GM21576 (cell line): Measurements from ENCODE around the gene PTPN2.

Source experiments
- ATAC-seq: cut with Tn5 transposase; IDR thresholded peaks from one replicate; pipeline ENCODE4 v1.9.1; 2021; ENCODE audit warnings: mild to moderate bottlenecking, moderate library complexity; ENCODE audit not compliant: unreplicated experiment

The PTPN2 gene

DNA sequence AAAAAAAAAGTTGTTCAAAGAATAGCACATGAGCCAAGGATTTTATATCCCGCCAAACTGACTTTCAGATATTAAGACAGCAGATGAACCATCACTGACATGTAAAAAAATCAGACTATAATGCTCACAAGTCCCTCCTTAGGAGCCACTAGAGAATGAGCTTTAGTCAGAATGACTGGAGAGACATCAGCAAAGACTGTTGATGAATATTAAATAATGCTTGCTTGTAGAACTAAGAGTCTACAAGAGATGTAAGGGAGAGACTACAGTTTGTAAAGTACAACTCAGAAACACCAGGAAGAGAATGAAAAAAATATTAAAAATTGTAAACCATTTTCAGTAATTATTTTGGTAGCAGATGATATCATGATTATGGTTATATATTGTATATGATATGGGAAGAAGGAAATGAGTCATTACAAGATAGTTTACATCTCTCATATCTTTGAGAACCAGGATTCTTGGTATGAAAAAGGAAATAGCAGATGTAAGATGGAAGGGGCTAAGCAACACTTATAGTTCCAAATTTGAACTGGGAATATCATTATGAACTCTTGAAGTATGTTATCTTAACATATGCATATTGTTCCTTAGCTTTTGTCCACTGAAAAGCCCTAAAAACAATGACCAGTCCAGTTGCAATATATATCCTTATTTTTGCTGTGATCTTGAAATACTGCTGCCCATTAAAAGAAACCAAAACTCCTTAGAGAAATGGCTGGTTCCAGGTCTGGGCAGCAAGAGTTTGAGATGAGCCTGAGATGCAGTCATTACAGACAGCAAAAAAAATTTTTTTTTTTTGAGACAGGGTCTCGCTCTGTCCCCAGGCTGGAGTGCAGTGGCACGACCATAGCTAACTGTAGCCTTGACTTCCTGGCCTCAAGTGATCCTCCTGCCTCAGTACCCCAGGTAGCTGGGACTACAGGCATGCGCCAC is 55.7 kb downstream of the PTPN2 start:
- ATAC-seq, result no peak

GRCh38 chr18:12827588-12827987 is 56.4 kb downstream of the PTPN2 start:
- no peak for ATAC-seq

DNA sequence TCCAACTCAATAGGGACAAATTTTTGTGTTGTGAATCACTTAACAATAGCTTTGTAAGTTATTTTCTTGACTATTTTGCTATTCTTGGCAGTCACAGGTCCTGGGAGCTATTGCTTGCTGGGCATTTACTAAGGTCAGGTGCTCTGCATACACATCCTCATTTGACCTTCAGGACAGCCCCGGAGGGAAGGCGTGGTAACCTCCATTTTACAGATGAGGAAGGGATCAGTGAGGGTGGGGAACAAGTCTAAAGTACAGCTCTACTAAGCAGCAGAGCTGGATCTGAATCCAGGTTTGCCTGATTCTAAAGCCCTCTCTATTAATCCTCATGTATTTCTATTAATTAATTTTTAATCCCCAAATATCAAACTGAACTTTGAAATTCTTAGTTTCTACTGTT is 58.8 kb downstream of the PTPN2 start:
- no peak for ATAC-seq

GRCh38 chr18:12823892-12824291 is 60.1 kb downstream of the PTPN2 start:
- ATAC-seq, result no peak

DNA sequence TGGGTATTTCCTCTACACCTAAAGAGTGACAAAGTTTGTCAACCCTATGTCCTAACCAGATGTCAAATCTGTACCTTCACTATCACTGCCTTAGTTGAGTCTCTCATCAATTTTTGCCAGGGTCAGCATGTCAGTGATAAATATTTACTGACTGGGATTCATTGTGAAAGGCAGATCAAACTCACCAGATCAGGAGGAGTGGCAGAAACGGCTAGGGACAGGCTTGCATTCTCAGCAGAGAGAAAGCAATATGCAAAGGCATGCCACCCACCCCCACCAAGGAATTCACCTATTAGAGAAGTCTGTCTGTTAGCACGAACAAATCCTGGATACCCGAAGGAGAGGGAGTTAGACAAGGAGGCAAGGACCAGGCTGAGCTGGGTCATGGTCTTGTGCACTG is 62.6 kb downstream of the PTPN2 start:
- ATAC-seq, result no peak

DNA sequence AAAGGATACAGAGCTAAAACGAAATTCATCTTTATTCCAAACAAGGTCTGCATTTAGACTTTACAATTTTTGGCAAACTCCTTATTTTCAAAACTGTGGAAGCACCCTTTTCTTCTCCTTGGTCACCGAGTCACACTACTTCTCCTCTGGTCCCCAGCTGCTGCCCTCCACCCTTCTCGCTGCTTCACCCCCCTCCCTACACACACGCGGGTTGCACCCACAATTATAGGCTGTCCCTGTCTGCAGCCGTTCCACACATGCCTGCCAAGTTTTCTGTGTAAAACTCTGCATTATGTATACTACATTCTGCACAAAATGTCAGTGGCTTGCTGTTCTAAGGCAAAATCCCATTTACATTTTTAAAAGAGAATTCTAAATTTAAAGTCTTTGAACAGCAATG is 63.5 kb downstream of the PTPN2 start:
- no peak for ATAC-seq

DNA sequence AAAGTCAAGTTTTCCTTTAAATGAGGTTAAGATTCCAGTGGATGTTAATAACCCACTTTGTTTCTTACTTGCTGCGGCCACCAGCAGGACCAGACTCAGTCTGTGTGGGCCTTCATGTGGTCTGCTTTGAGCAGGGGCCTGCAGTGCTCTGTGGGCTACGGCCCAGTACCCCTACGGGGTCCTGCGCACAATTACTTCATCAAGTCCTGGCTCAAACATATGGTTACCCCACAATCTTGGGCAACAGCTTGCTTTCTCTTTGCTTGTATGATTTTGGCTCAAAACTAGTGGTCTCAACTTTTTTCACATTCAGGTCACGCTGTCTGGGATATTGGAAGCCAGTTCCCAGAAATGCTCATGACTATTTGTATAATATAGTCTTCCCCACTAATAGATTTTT is 64.2 kb downstream of the PTPN2 start:
- ATAC-seq, result no peak

- ATAC-seq, result no peak
Observed at GRCh38 chr18:12819322-12819721, 64.7 kb downstream of the PTPN2 start.

- ATAC-seq, result no peak
Observed at GRCh38 chr18:12818243-12818642, 65.8 kb downstream of the PTPN2 start.

DNA sequence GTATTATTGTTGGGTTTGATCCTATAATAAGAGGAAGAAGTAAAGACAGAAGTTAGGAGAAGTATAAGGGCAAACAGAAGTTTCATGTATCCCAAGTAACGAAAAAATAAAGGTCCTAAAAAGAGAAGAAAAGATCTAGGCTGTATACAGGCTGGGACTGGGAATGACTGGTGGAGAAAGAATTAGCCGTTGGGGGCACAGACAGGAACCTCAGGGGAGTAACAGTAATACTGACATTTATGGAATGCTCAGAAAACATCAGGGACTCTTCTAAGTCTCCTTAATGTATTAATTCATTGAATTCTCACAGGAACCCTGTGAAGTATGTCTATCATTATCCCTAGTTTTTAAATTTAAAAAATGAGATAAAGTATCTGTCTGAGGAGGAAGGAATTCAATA is 67.6 kb downstream of the PTPN2 start:
- ATAC-seq, result no peak

DNA sequence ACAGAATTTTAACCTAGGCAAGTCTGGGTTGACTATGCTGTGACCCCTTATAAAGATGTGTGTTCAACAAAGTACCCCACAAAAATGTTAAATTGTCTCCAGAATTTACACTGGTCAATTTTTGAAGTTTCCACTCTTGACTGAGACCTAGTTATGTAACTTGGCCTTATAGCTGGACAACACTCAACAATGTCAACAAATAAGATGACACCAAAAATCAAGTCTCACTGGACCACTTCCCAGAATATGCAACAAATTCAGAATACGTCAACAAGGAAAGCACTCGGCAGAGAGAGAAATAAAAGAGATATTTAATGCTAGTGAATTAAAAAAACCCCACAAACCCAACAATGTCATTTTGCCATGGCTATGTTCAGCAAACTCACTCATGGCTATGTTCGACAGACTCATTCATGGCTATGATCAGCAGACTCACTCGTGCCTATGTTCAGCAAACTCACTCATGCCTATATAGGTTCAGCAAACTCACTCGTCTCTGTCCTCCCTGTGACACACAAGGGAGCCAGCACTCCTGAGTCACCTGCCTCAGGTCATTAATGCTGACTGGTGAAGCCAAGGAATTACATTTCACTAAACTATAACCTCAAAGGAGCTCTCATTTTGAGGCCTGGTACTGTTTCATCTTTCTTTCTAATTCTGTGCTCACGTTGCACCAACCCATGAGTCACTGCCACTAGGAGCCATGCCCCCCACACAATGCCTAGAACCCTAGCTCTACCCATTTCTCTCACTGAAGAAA is 72.7 kb downstream of the PTPN2 start:
- ATAC-seq, result no peak

DNA sequence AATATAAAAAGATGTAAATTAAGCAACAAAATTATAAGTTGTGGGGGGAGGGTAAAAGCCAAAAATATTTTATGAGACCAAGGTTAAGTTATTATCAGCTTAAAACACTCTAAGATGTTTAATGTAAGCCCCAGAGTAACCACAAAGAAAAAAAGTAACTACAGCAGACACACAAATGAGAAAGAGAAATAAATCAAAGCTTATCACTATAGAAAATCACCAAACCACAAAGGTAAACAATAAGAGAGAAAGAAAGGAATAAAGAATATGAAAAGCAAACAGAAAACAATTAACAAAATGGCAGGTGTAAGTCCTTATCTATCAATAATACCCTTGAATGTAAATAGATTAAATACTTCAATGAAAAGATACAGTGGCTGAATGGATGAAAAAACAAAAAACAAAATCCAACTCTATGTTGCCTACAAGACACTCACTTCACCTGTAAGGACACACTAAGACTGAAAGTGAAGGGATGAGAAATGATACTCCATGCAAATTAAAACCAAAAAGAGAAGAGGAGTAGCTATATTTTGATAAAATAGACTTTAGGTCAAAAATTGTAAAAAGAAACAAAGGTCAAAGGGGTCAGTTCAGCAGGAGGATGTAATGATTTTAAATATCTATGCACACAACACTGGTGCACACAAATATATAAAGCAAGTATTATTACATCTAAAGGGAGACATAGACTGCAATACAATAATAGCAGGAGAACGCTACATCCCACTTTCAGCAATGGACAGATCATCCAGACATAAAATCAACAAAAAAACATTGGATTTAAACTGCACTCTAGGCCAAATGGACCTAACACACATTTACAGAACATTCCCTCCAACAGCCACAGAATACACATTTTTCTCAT is 80.7 kb downstream of the PTPN2 start:
- peak; percentile 59 for ATAC-seq

GRCh38 chr18:12802538-12802937 is 81.5 kb downstream of the PTPN2 start:
- no peak for ATAC-seq

GRCh38 chr18:12796448-12796847 is 87.6 kb downstream of the PTPN2 start:
- ATAC-seq, result no peak

- no peak for ATAC-seq
Observed at GRCh38 chr18:12791610-12792009, 92.4 kb downstream of the PTPN2 start.

DNA sequence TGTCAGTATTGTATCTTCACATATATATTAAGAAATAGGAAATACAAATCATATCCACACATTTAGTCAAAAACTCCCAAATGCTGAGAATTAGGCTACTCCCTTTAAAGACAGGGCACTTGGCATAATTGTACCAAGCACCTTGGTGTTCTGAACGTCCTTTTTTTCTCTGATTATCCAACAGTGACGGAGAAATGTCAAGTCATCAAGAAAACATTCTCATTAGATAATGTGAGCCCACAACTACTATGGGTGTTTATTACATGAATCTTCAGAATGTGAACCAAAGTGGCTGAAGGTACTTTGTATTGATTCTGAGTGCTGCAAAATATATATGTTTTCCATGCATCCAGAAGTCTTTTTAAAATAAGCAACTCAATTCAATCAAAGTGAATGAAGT is 97.4 kb downstream of the PTPN2 start:
- ATAC-seq, result no peak

DNA sequence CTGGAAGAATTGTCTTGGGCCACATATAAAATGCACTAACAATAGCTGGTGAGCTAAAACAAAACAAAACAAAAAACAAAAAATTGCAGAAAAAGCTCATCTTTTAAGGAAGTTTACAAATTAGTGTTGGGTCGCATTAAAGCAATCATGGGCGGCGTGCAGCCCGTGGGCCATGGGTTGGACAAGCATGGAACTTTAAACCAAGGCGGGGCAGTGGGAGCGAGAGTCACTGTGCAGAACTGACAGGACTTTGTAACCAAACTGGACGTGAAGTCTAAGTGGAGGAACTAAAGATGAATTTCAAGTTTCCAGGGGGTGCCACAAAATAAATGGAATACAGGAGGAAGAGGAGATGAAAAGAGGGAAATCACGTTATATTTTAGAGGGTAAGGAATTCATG is 100.5 kb downstream of the PTPN2 start:
- ATAC-seq, result no peak

DNA sequence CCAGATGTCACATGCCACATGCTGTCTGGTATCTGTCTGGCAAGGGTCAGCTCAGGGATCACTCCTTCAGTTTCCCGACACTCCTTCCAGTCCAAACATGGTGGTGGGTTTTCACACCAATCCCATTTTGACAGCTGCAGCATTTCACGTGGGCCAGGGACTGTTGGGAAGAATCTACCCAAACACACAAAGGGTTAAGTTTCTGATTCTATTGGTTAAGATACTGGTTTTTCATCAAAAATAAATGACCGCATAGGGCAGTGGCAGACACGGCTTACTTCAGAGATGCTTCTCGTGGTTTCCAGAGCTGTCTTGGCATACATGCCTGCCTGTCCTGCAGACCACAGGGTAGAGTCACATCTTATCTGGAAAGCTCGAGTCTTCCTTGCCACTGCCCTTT is 101.5 kb downstream of the PTPN2 start:
- ATAC-seq, result no peak

DNA sequence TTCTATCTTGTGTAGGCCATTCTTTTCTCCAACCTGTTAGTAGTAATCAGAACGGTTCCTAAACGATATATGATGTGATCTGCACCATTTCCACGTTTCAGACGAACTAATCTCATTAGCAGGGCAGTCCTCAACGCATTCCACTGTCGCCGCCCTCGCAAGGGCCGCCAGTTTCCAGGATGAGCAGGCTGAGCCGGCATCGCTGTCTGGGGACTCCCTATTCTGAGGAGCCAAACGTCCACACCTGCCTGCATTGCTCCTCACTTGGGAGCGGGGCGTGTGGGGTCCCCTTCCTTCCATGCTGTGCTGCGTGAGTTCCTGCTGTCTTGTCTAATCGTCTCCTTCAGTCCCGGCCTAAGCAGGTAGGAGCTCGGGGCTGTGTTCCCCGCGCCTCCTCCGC is 104.6 kb downstream of the PTPN2 start:
- ATAC-seq, result no peak

DNA sequence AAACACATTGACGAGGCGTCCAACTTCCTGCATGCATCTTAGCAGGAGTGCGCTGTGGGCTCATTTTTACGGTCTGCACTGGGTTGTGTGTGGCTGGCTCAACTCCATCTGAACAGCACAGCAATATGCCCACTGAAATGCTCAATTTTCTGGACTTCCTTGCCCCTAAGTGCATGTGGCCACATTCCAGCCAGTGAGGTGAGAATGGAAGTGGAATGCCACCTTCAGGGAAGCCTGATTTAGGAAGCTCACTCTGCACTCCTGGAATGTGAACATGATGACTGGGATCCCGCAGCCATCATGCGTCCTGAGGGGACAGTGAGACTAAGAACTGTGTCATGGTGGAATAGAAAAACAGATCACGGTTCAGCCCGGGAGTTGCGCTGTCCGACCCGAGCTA is 105.0 kb downstream of the PTPN2 start:
- ATAC-seq, result no peak

DNA sequence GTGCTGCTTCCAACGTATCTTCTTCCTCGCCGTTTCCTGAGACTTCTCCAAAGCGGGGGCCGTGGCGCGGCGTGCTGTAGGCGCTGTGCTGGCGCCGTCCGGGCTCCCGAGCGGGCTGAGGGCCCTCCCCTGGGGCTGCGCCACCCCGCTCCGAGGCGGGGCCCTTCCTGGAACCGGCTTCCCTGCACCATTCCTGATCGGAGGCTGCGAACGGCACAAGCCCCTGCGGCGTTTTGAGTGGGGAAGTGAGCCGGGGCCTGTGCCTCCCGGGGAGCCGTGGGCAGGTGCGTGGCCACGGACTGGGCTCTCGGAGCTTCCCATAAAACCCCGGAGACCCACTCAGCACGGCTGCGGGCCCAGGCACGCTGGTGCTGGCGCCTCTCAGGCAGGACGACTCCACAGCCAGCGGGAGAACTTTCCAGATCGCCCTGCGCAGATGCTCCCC is 106.5 kb downstream of the PTPN2 start:
- no peak for ATAC-seq
